Activated T-cell treated with anti-CD3 and anti-CD28 coated beads for 24 hours (primary cell): ENCODE measurements around the gene KPNA2.
"Not testable (repeated sequence)": the region's sequence is repeated elsewhere in the genome, so short reads cannot be mapped to it uniquely, and the experiment has no call there.

Source experiments
- DNase-seq: peaks from one replicate; pipeline ENCODE4 v3.0.0-alpha.2; 2020; ENCODE audit warnings: low read depth

KPNA2 gene

DNA sequence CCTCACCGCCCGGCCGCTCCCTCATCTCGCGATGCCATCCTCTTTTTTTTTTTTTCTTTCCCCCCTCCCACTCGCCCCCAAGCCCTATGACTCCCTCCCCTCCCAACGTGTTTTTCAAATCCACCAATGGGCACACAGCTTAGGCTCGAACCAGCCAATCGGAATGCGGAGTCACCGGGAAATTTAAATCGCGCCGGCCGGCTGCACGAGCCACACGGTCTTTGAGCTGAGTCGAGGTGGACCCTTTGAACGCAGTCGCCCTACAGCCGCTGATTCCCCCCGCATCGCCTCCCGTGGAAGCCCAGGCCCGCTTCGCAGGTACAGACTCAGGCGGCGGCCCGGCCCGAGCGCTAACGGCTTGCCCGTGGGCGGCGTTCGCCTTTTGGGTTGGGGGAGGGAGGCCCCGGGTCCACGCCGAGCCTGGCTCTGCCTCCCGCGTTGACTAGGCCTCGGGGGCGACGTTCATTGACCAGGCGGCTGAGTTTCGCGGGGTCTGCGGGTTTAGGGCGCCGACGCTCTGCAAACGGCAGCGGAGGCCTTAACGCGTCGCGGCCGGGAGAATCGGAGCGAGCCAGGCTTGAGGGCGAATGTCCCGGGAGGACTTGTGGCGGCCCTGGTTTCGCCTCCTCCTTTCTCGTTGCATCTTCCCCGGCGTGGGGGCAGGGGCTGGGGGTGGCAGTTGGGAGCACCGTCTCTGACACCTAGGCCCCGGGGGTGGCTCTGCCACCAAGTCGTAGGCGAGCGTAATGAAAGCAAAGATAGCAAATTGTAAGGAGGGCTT lies at the start of gene KPNA2:
Gene KPNA2 (plus strand): TSS at position 213 of the 781 bp plus-strand sequence. CDS start 1,398 bp downstream, outside the sequence.
- DNase-seq: peak; percentile 88

DNA sequence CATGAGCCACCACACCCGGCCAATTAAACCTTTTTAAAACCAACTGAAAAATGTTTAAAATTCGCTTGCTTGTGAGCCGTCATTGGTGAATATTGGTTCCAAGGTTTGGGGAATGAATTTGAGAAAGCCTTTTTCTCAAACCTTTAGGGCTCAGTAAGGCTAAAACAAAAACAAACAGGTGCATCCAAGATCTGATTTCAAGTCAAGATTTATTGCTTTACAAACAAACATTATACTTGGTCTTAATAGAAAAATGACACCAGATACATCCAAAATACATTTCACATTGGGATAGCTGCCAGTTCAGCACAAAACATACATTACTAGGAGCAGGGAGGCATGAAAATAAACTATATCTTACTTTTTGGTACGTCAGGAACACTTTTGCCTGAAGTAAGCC lies 44.6 kb upstream of the KPNA2 start:
- DNase-seq: no peak

DNA sequence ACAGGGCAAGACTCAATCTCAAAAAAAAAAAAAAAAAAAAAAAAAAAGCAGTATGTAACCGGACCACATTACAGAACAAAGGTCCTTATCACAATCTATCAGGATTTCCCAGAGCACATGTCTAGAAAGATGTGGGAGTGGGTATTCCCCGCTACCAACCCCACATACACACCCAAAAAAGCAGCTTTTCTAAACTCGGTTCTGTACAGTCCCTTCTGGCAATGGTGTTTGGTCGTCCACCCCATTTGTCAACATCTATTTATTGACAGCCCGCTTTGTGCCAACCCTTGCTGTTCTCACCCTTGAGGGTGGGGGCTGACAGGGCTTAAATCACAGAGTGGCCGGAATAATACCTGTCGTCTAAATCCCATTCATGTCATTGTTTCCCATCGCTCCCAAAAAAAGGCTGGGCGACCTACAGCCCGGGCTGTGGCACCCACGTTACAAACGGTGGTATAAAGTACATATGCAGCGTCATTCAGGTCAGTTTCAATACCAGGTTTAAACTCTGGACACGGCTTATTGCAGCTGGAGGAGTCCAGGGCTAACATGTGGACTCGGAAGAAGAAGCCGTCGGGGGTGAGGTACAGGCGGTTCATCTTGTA lies 42.9 kb upstream of the KPNA2 start:
- no peak for DNase-seq

DNA sequence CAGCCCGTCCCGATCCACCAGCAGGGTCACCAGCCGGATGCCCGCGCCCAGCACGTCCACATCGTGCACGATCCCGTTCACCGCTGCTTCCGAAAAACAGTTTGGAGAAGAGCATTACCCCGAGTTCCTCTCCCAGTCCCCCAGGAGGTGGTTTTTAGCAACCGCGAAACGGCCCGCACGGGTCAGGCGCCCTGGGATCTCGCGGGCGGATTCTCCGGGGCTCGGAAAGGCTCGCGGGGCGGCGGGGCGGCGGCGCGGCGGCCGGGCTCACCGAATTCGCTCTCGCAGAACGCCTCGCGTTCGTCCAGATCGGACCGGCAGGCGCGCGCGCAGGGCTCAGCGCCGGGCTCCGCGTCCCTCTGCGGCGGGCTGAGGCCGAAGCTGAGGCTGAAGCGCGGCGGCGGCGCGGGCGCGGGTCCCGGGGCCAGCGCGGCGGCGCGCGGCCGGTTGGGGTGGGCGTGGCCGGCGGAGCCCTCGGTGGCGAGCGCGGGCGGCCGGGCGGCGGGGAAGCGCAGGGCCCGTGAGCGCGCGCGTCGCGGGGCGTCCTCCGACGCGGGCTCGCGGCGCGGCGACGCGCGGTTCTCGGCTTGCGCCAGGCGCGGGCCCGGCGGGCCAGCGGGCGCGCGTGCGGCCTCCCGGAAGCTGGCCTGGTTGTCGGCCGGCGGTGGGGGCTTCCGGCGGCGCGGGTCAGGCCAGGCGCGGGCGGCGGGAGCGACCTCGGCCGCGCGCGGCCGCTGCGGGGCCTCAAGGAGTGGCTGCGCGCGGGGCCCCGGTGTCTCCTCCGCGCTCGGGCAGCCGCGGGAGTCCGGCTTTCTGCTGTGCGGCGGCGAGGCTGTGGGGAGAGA lies 42.2 kb upstream of the KPNA2 start:
- peak; percentile 61 for DNase-seq

DNA sequence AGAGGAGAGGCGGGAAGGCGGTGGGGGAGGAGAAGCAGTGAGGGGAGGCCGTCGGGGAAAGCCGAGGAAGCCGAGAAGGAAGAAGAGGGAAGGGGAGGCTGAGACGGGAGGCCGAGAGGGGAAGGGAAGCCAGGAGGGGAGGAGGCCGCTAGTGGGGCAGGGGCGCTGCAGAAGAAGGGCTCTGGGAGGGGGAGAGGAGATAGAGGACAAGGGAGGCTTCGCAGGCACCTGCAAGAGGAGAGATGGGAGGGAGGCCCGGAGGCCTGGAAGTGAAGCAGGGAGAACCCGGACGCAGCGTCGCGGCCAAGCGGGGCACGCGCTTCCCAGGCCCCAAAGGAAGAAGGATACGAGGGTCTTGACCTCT lies 41.6 kb upstream of the KPNA2 start:
- no peak for DNase-seq

DNA sequence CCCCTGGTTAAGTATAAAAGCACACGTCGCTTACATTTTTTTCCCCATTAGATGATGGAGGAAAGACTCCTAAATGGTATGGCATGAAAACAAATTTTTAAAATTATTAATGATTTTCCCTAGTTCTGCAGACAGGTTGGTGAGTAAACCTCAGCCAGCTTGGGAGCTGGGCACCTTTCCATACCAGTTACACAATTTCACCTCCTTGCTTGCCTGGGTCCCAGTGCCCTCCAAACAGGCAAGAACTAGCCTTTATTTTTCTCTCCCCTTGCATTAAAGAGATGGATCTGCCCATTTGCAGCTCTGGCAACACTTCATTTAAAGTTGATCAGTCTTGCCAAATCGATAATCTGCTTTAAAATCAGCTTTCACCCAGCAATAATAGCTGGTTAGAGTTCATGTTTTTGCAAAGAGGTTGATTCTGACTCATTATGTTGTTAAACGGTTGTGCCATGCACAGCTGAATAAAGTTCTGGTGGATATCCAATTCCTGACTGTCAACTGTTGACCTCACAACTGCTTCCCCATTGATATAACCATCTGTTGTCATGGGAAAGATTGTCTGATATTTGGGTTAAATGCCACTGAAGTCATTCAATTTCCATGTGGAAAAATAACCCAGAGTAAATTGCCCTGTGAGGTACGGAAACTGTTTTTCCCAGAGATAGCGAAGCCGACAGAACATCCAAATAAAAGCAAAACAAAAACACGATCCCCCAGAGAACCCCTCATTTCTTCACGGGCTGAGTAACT lies 40.5 kb upstream of the KPNA2 start:
- DNase-seq: no peak

DNA sequence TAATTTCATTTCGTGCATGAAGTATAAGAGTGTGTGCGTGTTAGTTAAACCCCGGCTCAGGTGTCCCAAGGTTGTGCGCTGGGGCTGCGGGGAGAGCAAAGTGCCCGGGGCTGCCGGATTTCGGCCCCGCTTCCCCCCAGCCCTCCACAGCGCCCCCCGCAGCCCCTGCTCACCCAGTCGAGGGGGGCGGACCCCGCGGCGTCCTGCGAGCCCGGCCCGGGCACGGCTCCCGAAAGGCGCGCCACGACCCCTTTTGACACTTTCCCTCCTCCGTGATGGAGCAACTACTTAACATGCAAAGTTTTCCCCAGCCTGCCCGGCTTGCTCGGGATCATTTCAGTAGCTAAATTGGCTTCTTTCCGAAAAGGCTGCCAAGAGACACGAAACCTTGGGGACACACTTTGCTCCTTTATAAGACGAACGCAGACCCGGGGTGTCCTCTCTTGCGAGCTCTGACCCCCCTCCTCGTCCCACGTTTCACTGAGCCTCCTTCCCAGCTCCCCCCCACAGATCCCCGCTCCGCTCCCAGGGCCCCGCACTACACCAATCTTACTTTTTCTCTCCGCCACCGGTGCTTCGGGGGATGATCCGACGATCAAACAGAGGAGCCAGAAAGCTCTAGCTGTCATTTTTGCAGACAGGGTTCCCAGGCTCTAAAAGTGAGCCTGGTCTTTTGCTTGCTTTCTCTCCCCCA lies 39.8 kb upstream of the KPNA2 start:
- no peak for DNase-seq

DNA sequence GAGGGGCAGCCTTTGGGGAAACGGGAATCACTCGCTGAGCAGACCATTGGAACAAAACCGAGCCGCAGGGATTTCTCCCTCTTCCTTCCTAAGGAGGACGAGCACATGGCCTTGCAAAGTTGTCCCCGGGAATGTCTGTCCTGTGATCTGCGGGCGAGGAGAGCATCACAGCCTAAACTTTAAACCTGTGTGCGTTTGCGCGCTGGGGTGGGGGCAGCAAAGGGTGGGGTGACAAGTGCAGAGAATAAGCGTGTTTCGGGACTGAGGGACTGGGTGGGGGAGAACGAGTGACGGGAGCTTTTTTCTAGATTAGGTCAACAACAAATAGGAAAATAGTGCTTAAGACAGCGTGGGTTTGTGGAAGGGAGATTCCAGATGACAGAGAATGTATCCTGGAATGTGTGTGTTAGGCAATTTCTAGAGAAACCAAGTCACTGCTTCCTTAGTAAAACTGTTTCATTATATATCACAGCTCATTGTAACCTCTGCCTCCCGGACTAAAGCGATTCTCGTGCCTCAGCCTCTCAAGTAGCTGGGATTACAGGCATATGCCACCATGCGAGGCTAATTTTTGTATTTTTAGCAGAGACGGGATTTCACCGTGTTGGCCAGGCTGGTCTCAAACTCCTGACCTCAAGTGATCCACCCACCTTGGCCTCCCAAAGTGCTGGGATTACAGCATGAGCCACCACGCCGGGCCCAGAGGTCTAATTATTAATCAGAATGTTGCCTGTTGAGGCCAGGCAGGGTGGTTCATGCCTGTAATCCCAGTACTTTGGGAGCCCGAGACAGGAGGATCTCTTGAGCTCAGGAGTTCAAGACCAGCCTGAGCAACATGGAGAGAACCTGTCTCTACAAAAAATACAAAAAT lies 39.0 kb upstream of the KPNA2 start, which contains the start of gene C17orf58:
Gene C17orf58 (minus strand): TSS at position 169 of the 871 bp plus-strand sequence. CDS start 271 bp downstream, outside the sequence.
- DNase-seq: not testable (repeated sequence)

DNA sequence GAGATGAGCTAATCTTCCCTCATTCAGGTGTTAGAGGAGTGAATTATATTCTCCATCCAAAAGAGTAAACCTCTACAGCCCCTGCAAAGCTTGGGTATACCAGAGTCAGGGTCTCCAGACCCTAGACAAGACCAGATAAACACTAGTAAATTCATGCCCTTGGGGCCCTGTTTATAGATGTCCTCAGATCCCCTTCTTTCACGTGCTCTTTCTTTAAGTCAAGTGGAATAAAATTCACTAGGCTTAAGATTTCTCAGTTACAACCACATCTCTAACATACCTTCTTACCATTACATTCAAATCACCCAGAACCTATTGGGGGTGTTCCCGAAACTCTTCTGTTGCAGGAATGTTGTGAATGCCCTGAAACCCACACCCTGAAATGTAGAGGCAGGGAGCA lies 37.1 kb upstream of the KPNA2 start:
- DNase-seq: no peak

DNA sequence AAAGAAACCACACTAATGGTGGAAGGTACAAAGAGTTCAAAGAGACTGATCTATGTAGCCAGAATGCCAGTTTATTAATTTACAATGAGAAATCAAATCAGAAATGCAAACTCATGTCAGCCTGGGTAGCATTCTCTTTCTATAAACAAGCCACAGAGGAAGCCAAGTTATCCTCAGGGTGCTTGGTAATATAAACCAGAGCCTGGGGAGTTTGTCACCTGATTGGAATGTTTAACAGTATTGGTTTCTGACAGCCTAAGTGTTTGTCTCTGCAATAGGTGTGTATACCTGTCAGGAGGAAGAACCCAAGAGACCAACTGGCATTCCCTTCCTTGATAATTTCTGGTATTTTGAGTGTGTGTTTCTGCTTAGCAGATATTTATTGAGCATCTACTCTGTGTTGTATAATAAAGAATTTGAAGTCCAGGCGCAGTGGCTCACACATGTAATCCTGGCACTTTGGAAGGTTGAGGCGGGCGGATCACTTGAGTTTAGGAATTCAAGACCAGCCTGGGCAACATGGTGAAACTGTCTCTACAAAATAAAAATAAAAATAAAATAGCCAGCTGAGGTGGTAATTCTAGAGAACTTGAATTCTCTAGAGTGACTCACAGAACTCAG lies 36.1 kb upstream of the KPNA2 start:
- no peak for DNase-seq

DNA sequence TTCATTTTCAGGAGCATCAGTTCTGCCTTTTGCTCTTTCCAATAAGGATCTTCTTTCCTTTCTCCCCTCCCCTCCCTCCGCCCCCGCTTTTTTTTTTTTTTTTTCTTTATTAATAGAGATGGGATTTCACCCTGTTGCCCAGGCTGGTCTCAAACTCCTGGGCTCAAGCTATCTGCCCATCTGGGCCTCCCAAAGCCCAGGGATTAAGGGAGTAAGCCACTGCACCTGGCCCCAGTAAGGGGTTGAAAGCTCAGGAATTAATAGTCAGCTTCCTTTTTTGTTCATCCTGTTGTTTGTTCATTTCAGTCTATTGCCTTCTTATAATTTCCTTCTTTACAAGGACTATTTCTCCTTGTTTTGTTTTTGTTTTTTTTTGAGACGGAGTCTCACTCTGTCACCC lies 31.3 kb upstream of the KPNA2 start:
- no peak for DNase-seq

DNA sequence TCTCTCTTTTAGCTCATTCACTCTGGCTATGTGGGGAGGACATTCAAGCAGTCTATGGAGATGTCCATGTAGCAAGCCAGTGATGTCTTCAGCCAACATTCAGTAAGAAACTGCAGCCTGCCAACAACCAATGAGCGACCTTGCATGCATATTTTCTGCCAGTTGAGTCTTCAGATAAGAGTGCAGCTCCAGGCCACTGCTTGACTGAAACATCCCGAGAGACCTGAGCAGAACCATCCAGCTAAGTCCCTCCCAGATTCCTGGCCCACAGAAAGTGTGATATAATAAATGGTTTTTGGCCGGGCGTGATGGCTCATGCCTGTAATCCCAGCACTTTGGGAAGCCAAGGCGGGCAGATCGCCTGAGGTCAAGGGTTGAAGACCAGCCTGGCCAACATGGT lies 28.7 kb upstream of the KPNA2 start:
- no peak for DNase-seq

DNA sequence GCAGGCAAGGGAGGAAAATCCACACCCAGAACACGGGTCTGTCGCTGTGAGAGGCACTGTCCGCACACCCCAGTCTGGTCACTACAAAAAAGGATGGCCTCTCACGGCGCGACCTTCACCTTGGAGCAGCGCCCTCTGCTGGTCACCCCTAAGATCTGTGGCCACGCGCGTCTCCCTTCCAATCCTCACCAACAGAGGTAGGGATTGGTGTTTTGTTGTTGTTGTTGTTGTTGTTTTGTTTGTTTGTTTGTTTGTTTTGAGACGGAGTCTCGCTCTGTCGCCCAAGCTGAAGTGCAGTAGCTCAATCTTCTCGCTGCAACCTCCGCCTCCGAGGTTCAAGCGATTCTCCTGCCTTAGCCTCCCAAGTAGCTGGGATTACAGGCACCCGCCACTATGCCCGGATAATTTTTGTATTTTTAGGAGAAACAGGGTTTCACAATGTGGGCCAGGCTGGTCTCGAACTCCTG lies 24.3 kb upstream of the KPNA2 start:
- DNase-seq: peak; percentile 43

DNA sequence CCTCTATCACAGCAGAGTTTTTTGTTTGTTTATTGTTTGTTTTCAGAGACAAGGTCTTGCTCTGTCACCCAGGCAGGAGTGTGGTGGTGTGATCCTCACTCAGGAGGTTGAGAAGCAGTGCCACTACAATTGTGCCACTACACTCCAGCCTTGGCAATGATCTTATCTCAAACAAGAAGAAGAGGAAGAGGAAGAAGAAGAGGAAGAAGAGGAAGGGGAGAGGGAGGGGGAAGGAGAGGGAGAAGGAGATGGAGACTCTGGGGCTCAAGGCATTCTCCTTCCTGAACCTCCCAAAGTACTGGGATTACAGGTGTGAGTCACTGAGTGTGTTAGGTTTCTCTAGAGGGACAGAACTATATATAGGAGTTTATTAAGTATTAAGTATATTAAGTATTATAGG lies 22.1 kb upstream of the KPNA2 start:
- DNase-seq: no peak

DNA sequence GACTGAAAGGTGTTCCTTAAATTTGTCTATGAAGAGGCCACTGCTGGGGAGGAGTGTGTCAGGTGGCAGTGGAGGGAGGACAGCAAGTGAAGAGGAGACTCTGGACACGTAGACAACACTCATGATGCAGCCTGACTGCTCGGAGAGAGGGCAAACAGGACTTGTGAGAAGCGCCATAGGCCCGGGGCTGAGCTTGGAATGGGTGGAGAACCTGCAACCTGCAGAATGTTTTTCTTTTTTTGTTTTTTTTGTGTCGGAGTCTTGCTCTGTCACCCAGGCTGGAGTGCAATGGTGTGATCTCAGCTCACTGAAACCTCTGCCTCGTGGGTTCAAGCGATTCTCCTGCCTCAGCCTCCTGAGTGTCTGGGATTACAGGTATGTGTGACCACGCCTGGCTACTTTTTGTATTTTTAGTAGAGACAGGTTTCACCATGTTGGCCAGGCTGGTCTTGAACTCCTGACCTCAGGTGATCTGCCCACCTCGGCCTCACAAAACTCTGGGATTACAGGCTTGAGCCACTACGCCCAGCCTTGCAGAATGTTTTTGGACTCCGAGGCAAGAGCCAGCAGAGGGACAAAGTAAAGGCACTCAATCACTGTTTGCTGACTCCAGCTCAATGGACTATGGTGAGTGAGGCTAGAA lies 20.3 kb upstream of the KPNA2 start:
- no peak for DNase-seq

DNA sequence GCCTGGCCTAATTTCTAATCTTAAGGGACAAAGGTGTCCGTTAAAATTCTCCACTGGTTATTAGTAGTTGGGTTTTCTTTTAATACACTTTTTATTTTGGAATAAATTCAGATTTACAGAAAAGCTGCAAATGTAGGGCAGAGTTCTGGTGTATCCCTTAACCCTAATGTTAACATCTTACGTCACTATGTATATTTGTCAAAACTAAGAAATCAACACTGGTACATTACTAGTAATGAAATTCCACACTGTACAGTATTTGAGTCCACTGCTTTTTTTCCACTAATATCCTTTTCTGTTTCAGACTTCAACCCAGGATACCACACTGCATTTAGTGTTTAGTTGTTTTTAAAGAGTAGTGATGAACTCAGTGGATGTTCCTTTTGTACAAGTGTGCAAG lies 18.7 kb upstream of the KPNA2 start:
- DNase-seq: no peak

DNA sequence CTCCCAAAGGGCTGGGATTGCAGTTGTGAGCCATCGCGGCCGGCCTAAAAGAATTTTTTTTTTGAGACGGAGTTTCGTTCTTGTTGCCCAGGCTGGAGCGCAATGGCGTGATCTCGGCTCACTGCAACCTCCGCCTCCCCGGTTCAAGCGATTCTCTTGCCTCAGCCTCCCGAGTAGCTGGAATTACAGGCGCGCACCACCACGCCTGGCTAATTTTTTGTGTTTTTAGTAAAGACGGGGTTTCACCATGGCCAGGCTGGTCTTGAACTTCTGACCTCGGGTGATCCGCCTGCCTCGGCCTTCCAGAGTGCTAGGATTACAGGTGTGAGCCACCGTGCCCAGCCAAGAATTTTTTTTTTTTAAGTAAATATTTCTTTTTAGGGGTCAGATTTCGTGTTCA lies 17.0 kb upstream of the KPNA2 start:
- not testable (repeated sequence) for DNase-seq

DNA sequence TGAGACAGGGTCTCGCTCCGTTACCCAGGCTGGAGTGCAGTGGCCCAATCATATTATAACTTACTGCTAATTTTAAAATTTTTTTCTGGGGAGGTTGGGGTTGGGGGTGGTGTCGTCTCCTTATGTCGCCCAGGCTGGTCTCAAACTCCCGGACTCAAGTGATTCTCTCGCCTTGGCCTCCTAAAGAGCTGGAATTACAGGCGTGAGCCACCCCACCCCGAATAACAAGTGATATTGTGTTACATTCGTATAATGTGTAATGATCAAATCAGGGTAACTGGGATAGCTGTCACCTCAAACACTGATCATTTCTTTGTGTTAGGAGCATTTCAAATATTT lies 16.2 kb upstream of the KPNA2 start:
- no peak for DNase-seq

DNA sequence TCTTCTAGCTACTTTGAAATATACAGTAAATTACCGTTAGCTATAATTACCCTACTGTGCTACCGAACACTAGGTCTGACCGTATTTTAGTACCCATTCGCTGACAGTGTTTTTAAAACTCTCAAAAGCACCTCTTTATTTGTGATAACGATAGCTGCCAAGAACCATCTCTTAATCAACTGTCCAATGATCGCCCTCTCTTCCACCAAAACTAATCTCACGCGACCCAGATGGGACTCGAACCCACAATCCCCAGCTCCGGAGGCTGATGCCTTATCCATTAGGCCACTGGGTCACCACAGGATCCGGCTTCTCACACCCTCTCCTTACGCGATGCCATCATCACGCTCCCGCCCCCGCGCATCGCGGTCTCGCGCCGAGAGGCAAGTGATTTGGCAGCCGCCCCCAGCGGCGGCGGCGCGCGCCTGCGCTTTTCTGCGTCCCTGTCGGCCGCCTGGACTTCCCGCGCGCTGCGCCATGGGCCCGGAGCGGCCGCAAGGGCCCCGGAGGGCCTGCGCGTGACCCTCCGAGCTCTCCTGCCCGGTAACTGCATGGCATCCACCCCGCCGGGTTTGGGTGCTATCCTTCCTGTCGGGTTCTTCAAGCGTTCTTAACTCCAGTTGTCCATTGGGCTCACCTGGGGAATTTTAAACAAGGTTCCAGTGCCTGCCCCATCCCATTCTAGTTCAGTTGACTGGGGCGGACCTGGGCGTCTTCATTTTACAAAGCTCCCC lies 15.7 kb upstream of the KPNA2 start:
- DNase-seq: peak; percentile 99
